GM12864 (cell line): Measurements from ENCODE around the gene CRIP3.

ENCODE experiments used
- DNase-seq: peaks from one replicate; pipeline ENCODE4 v3.0.0-alpha.2; 2011; ENCODE audit warnings: low read depth
- H3K4me3 ChIP-seq: 2 replicates; pipeline ENCODE4 v1.5.1; 2011; ENCODE audit warnings: mild to moderate bottlenecking, low read depth, low read length, control low read depth
- CTCF ChIP-seq: IDR thresholded peaks from 2 replicates; pipeline ENCODE4 v1.5.1; 2011; ENCODE audit warnings: low read depth, mild to moderate bottlenecking, moderate library complexity, low read length, control low read depth, inconsistent platforms; ENCODE audit errors: missing control alignments

Gene CRIP3

GRCh38 chr6:43293698-43294097 lies 14.9 kb downstream of the CRIP3 start:
- no peak for TF ChIP-seq CTCF
- no peak overlapping the region for H3K4me3 ChIP-seq
- DNase-seq: no peak

DNA sequence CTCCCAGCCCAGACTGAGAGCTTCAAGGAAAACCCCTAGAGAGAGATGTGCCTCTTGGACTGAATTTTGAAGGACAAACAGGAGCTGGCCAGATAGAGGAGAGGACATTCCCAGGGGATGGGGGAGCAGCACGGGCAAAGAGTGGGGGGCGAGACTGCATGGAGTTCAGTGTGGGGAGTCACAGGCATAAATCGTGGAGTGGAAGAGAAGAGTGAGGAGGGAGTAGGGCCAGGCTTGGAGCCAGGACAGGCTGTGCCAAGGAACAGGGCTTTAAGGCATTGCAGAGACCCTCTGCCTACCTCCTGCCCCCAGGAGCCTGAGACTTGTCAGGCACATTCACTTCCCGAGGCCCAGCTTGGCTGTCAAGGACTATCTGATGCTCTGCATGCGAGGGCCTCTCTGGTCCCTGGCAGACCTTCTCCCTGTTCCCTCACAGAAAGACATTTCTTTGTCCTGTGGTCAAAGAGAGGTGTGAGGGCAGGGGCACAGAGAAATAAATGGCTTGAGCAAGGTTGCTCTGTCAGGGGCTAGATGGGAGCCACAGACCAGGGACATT lies 15.8 kb downstream of the CRIP3 start:
- TF ChIP-seq CTCF: no peak
- no peak overlapping the region for H3K4me3 ChIP-seq
- no peak for DNase-seq

DNA sequence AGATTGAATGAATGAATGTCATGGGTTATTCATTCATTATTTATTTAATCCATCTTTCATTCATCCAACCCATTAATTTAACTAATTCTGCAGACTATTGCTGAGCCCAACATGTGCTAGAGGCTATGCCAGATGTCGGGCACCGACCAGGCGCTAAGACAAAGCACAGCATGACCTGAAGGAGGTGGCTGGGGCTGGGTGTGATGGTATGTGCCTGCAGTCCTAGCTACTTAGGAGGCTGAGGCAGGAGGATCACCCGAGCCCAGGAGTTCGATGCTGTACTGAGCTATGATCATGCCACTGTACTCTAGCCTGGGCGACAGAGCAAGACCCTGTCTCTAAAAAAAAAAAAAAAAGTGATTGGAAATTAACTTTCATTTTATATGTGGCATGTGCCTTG lies 16.3 kb downstream of the CRIP3 start:
- no peak overlapping the region for H3K4me3 ChIP-seq
- no peak for DNase-seq
- no peak for TF ChIP-seq CTCF

DNA sequence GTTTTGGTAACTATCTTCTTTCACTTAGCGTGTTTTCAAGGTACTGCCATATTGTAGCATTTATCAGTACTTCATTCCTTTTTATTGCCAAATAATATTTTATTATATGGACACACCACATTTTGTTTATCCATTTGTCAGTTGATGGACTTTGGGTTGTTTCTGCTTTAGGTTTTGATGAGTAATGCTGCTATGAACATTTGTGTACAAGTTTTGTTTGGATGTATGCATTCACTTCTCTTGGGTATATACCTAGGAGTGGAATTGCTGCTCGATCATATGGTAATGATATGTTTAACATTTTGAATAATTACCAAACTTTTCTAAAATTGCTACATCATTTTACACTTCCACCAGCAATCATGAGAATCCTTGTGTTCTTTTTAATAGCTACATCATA lies 16.9 kb downstream of the CRIP3 start:
- DNase-seq: no peak
- no peak overlapping the region for H3K4me3 ChIP-seq
- TF ChIP-seq CTCF: no peak

DNA sequence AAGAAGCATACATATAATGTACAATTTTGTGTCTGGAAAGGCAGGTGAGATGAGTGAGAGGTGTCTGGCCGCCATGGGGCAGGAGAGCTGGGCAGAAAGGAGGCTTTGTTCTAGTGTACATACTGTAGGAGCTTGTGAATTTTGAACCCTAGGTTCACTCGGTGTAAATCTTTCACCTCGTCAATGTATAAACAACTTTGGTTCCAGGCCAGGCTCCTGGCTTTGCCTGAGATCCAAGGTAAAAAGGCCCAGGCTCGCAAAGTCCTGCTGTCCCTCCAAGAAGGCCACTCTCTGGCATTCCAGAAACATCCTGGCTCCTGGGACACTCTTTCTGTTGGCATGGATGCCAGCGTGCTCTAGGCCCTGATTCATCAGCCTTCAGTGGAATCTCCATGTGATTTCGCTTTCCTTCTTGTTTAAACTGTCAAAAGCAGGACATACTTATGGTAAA lies 17.7 kb downstream of the CRIP3 start:
- TF ChIP-seq CTCF: no peak
- H3K4me3 ChIP-seq: no peak overlapping the region
- DNase-seq: no peak

DNA sequence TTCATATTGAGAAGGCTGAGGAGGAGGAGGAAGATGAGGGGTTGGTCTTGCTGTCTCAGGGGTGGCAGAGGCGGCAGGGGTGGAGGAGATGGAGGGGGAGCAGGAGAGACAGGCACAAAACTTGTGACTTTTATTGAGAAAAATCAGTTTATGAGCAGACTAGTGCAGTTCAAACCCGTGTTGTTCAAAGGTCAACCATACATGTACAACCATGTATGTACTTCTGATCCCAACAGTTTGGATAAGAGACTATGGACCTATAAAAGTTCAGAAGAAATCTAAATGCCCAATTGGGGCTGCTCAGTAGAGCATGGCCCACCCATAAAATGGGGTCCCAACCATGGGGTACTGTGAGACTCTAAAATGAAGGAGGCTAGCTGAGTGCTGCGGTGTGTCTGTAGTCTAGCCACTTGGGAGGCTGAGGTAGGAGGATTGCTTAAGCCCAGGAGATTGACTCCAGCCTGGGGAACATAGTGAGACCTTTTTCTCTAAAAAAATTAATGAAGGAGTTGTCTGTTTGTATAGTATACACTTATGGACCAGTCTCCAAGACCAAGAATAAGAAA lies 18.2 kb downstream of the CRIP3 start:
- no peak overlapping the region for H3K4me3 ChIP-seq
- TF ChIP-seq CTCF: no peak
- no peak for DNase-seq

GRCh38 chr6:43287717-43288679 lies 20.6 kb downstream of the CRIP3 start:
- DNase-seq: no peak
- no peak for TF ChIP-seq CTCF
- H3K4me3 ChIP-seq: no peak overlapping the region
